HS-27A (cell line): ENCODE data around the gene LRGUK.

ENCODE experiments used
- DNase-seq: peaks from one replicate; pipeline ENCODE4 v3.0.0-alpha.2; 2012; ENCODE audit warnings: low read depth, missing footprints

Gene LRGUK

GRCh38 chr7:134301592-134301991 is 174.5 kb downstream of the LRGUK start:
- no peak for DNase-seq

DNA sequence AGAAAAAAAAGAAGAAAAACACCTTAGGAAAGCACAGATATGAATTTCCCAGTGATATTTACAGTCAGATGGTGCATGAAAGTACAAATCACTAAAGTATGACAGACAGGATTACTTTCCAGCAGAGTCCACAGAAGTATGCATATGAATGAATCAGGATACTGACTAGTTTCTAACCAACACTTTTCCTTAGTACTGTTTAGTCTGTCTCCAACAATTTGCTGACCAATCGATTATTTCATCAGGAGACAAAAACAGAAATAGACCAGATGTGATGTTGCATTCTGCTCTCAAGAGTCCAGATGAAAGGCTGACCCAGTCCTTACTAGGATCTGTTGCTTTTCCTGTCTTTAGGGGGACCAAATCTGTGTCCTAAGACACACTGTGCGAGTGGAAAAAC is 175.0 kb downstream of the LRGUK start:
- no peak for DNase-seq

- DNase-seq: no peak
Observed at GRCh38 chr7:134307320-134307719, 180.2 kb downstream of the LRGUK start.

DNA sequence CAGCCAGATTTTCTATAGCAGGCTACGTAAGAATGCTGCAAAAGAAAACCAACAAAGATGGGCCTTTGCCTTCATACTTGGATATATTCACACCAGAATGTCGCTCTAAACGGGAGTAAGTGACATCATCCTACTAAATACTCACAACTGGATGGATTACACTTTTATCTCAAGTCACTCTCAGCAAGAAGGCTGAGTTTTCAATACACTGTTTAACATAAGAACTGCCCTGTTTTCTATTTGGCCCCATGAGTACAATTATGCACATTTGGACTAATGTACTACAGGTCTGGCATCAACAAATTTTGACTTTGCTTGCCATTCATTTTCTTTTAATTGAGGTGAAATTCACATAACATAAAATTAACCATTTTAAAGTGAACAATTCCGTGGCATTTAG is 181.4 kb downstream of the LRGUK start:
- no peak for DNase-seq

DNA sequence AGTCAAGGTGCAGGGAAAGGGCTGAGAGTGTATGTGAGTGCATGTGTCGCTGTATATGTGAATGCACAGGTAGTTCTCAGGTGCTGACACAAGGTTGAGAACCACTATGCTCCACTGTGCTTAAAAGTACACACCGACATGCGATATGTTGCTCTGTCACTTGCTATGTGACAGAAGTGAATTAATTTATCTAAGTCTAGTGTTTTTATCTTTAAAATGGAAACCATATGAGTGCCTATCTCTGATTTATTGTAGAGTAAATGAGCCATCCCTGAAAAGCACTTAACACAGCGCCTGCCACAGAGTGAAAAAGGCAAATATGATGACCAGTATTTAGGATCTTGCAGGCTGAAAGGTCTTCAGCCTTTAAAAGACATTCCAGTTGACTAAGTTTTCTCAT is 184.7 kb downstream of the LRGUK start:
- DNase-seq: no peak

DNA sequence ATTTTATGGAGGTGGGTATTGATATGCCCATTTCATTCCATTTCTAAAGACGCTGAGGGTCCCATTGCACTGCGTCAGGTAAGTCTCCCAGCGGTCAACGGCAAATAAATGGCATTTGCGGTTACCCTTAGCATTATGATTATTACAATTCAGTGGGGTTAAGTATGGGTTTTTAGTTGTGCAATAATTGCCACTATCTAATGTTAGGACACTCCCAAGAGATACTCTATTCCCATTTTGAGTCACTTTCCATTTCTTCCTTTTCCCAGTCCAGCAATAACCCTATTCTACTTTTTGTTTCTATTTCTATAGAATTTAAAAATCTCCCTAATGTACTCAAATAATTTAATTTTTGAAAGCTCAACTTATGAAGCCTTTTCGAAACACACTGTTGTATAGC is 185.6 kb downstream of the LRGUK start:
- no peak for DNase-seq

DNA sequence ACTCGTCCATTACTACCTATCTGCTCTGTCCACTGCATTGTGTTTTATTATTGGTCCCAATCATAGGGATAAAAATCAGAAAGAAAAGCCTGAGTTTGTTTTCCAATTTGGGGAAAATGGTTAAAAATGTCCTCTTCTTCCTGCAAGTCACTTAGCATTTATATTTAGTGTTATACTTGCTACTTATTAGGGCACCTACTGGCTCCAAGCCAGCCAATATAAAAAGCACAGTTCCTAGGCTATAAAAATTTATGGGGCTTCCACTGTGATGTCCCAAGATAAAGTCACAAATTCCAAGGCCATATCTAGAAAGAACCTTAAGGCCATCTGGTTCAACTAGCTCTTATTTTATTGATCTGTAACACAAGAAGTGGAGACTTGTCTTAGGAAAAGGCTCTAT is 186.4 kb downstream of the LRGUK start:
- DNase-seq: no peak
